GM11168 (cell line): Measurements from ENCODE around the gene TMEM232.

Source experiments
- in situ Hi-C: fragments of 300-500 bp; cut with MboI; formaldehyde crosslinking; loops from one replicate; pipeline ENCODE4 v1.12.0; 2022; ENCODE audit warnings: low sequenced_read_pairs; ENCODE audit not compliant: unreplicated experiment

TMEM232 gene

GRCh38 chr5:110726249-110727024 is at the start of gene TMEM232:
Gene TMEM232 (minus strand): TSS chr5:110726671. CDS start chr5:110667352, 59,319 bp downstream.
- in situ Hi-C loops = loop anchor here (25.0 kb wide), 1 partner anchor 1436 kb away; no protein-coding TSS in a partner anchor

GRCh38 chr5:110770286-110770685 is 43.8 kb upstream of the TMEM232 start:
- in situ Hi-C loops = loop anchor here (25.0 kb wide), 2 partner anchors 292 to 492 kb away; partner anchors contain the start of gene TSLP

- in situ Hi-C loops = loop anchor here (25.0 kb wide), 2 partner anchors 293 to 493 kb away; partner anchors contain the start of gene TSLP
These were observed 42.7 kb upstream of the TMEM232 start for GRCh38 chr5:110769000-110769681.

- in situ Hi-C loops = loop anchor here (25.0 kb wide), 2 partner anchors 294 to 494 kb away; partner anchors contain the start of gene TSLP
These were observed 41.8 kb upstream of the TMEM232 start for GRCh38 chr5:110768138-110768860.

- in situ Hi-C loops = loop anchor here (25.0 kb wide), 2 partner anchors 302 to 502 kb away; partner anchors contain the start of gene TSLP
These were observed 33.7 kb upstream of the TMEM232 start for GRCh38 chr5:110760158-110760557.

- in situ Hi-C loops = loop anchor here (25.0 kb wide), 2 partner anchors 305 to 505 kb away; partner anchors contain the start of gene TSLP
These were observed 30.8 kb upstream of the TMEM232 start for GRCh38 chr5:110757118-110757729.

GRCh38 chr5:110754181-110754580 is 27.7 kb upstream of the TMEM232 start:
- in situ Hi-C loops = loop anchor here (25.0 kb wide), 2 partner anchors 308 to 508 kb away; partner anchors contain the start of gene TSLP

GRCh38 chr5:110753600-110753999 is 27.1 kb upstream of the TMEM232 start:
- in situ Hi-C loops = loop anchor here (25.0 kb wide), 2 partner anchors 309 to 509 kb away; partner anchors contain the start of gene TSLP

GRCh38 chr5:110752953-110753352 is 26.5 kb upstream of the TMEM232 start:
- in situ Hi-C loops = loop anchor here (25.0 kb wide), 2 partner anchors 309 to 509 kb away; partner anchors contain the start of gene TSLP

- in situ Hi-C loops = loop anchor here (25.0 kb wide), 2 partner anchors 310 to 510 kb away; partner anchors contain the start of gene TSLP
These were observed 25.7 kb upstream of the TMEM232 start for GRCh38 chr5:110751902-110752762.

GRCh38 chr5:110738812-110739651 is 12.6 kb upstream of the TMEM232 start, which contains the start of gene SLC25A46:
Gene SLC25A46 (plus strand): TSS chr5:110739007. CDS start chr5:110739120, 113 bp downstream.
- in situ Hi-C loops = loop anchor here (25.0 kb wide), 1 partner anchor 1423 kb away; no protein-coding TSS in a partner anchor

- in situ Hi-C loops = loop anchor here (25.0 kb wide), 1 partner anchor 1424 kb away; no protein-coding TSS in a partner anchor
These were observed 12.0 kb upstream of the TMEM232 start for GRCh38 chr5:110738503-110738811.

- in situ Hi-C loops = loop anchor here (25.0 kb wide), 1 partner anchor 1426 kb away; no protein-coding TSS in a partner anchor
These were observed 10.3 kb upstream of the TMEM232 start for GRCh38 chr5:110736753-110737152.

GRCh38 chr5:110735556-110735955 is 9.1 kb upstream of the TMEM232 start:
- in situ Hi-C loops = loop anchor here (25.0 kb wide), 1 partner anchor 1427 kb away; no protein-coding TSS in a partner anchor

GRCh38 chr5:110734101-110734500 is 7.6 kb upstream of the TMEM232 start:
- in situ Hi-C loops = loop anchor here (25.0 kb wide), 1 partner anchor 1428 kb away; no protein-coding TSS in a partner anchor

- in situ Hi-C loops = loop anchor here (25.0 kb wide), 1 partner anchor 1431 kb away; no protein-coding TSS in a partner anchor
These were observed 5.0 kb upstream of the TMEM232 start for GRCh38 chr5:110731499-110731898.

GRCh38 chr5:110727025-110727314 is 499 bp upstream of the TMEM232 start:
- in situ Hi-C loops = loop anchor here (25.0 kb wide), 1 partner anchor 1435 kb away; no protein-coding TSS in a partner anchor
